CD4-positive, alpha-beta T cell (primary cell): ENCODE data around the gene EXOC1. TPM values are rescaled to one million over a fixed set of nuclear protein-coding genes. Genes with fewer than 3 reads are reported as not detected.

ENCODE experiments used
- ATAC-seq: fragments of 200-7000 bp; cut with Tn5 transposase; one replicate; pipeline ENCODE4 v1.10.0; 2022; ENCODE audit warnings: mild to moderate bottlenecking; ENCODE audit not compliant: poor library complexity
- CTCF ChIA-PET: fragments of 350-600 bp; sonication (Branson Sonifier 250); formaldehyde crosslinking; loops from one replicate; lab custom pipeline; 2021; ENCODE audit warnings: antibody characterized with exemption, inconsistent platforms; lab: Charles Lee
- POLR2A ChIA-PET: fragments of 350-600 bp; sonication (Branson Sonifier 250); formaldehyde crosslinking; loops from one replicate; lab custom pipeline; 2021; ENCODE audit warnings: antibody characterized with exemption, inconsistent platforms; lab: Charles Lee
- DNase-seq, 14 experiments: peaks; one replicate each; pipeline ENCODE4 v3.0.0-alpha.2; 2013 to 2020; ENCODE audit warnings: mixed read lengths in 2 of 14
- H3K27ac ChIP-seq, 2 donors: one replicate each; pipeline versions ENCODE4 v1.5.1 to v1.7.0; 2013; ENCODE audit warnings: low read length in 2 of 2, low read depth in 1 of 2, mild to moderate bottlenecking in 1 of 2
- H3K27me3 ChIP-seq, 2 experiments: 1 replicate in 1 of 2; 2 replicates in 1 of 2; pipeline versions ENCODE4 v1.6.1 to v1.7.0; 2013; ENCODE audit warnings: low read length in 2 of 2, control low read depth in 1 of 2, mild to moderate bottlenecking in 1 of 2, moderate library complexity in 1 of 2; ENCODE audit not compliant: insufficient read depth in 2 of 2, control insufficient read depth in 1 of 2
- H3K36me3 ChIP-seq: one replicate; pipeline ENCODE4 v1.6.1; 2013; ENCODE audit warnings: low read length, control low read depth; ENCODE audit not compliant: insufficient read depth
- H3K4me1 ChIP-seq: one replicate; pipeline ENCODE4 v1.6.1; 2013; ENCODE audit warnings: low read length, control low read depth; ENCODE audit not compliant: insufficient read depth
- H3K4me3 ChIP-seq: one replicate; pipeline ENCODE4 v1.5.1; 2013; ENCODE audit warnings: mild to moderate bottlenecking, low read length, moderate library complexity
- H3K9me3 ChIP-seq, 2 experiments: 1 replicate in 1 of 2; 2 replicates in 1 of 2; pipeline versions ENCODE4 v1.6.1 to v1.7.0; 2013; ENCODE audit warnings: low read length in 2 of 2, mild to moderate bottlenecking in 2 of 2, control low read depth in 1 of 2, moderate library complexity in 1 of 2; ENCODE audit not compliant: control insufficient read depth in 1 of 2, insufficient read depth in 1 of 2
- H3K27ac Mint-ChIP-seq: one replicate; pipeline ENCODE4 v1.8.0; 2020; ENCODE audit warnings: mixed read lengths
- H3K27me3 Mint-ChIP-seq: one replicate; pipeline ENCODE4 v1.8.0; 2021; ENCODE audit warnings: mixed read lengths
- H3K36me3 Mint-ChIP-seq: one replicate; pipeline ENCODE4 v1.8.0; 2021; ENCODE audit warnings: low read depth, mixed read lengths
- H3K4me1 Mint-ChIP-seq: one replicate; pipeline ENCODE4 v1.8.0; 2021; ENCODE audit warnings: low read depth, mixed read lengths
- H3K4me3 Mint-ChIP-seq: one replicate; pipeline ENCODE4 v1.8.0; 2020; ENCODE audit warnings: mild to moderate bottlenecking, mixed read lengths
- H3K9me3 Mint-ChIP-seq: one replicate; pipeline ENCODE4 v1.8.0; 2020; ENCODE audit warnings: mixed read lengths
- intact Hi-C, 2 experiments: fragments of 100-400 bp; cut with DNase I in 1 of 2; cut with micrococcal nuclease in 1 of 2; formaldehyde crosslinking; loops; one replicate each; pipeline versions ENCODE4 v1.15.1 to v1.9.0; 2023 to 2025; cut with DNase I, micrococcal nuclease
- total RNA-seq, 174 experiments: library from RNA in 2 of 174; stranded (reverse) in 2 of 174; gene quantifications; one replicate each; pipeline ENCODE4 v1.2.3 and lab custom pipeline; 2021 to 2026
- TF ChIP-seq, protein P1 (sequence below): fragments of 200-600 bp; IDR thresholded peaks from one replicate; pipeline ENCODE4 v1.8.0; 2022; ENCODE audit warnings: antibody characterized with exemption, mild to moderate bottlenecking

The EXOC1 gene
- total RNA-seq, 2 experiments from 2014 or later: 15.2 to 15.7 TPM

DNA sequence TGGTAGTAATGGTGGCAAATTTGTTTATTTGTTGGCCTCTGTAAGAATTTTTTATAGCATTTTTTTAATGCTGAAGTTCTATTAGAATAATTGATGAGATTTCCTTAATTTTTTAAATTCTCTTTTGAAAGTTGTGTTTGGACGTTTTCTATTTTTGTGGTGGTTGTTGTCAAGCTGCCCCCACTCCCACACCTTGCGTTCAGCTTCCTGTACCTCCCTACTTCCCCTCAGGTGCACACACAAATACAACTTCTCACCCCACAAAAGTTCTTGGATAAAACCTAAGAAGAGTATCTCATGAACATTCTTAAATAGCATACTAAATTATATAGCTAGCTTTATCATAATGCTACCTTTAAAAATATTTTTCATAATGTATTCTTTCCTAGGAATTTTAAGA lies 38.7 kb downstream of the EXOC1 start:
- no peak overlapping the region for H3K27ac ChIP-seq
- H3K4me1 Mint-ChIP-seq: peaks cover 26% of the 10 kb centered on the region
- ATAC-seq (no peak), DNase-seq (no peak)
- no peak overlapping the region for H3K4me3 Mint-ChIP-seq
- no peak overlapping the region for H3K4me3 ChIP-seq
- peak overlapping the region; percentile 60 for H3K27ac Mint-ChIP-seq
- intact Hi-C loops: no loop called here
- H3K9me3 Mint-ChIP-seq: no peaks in the 10 kb centered on the region
- H3K27me3 ChIP-seq: no peaks in the 10 kb centered on the region
- peaks cover 71% of the 10 kb centered on the region for H3K36me3 Mint-ChIP-seq
- TF ChIP-seq, protein P1, sequence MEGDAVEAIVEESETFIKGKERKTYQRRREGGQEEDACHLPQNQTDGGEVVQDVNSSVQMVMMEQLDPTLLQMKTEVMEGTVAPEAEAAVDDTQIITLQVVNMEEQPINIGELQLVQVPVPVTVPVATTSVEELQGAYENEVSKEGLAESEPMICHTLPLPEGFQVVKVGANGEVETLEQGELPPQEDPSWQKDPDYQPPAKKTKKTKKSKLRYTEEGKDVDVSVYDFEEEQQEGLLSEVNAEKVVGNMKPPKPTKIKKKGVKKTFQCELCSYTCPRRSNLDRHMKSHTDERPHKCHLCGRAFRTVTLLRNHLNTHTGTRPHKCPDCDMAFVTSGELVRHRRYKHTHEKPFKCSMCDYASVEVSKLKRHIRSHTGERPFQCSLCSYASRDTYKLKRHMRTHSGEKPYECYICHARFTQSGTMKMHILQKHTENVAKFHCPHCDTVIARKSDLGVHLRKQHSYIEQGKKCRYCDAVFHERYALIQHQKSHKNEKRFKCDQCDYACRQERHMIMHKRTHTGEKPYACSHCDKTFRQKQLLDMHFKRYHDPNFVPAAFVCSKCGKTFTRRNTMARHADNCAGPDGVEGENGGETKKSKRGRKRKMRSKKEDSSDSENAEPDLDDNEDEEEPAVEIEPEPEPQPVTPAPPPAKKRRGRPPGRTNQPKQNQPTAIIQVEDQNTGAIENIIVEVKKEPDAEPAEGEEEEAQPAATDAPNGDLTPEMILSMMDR: no peak
- no peaks in the 10 kb centered on the region for H3K9me3 ChIP-seq
- ChIA-PET CTCF (interaction anchor here (1.6 kb wide), 1 partner anchor 56 kb away, joined by 3 read pairs; the partner anchor contains the start of gene CEP135), POLR2A (interaction anchor here (0.6 kb wide), 1 partner anchor 56 kb away, joined by 3 read pairs; the partner anchor contains the start of gene CEP135)
- H3K4me1 ChIP-seq: no peaks in the 10 kb centered on the region
- H3K36me3 ChIP-seq: peaks cover 39% of the 10 kb centered on the region
- no peaks in the 10 kb centered on the region for H3K27me3 Mint-ChIP-seq

DNA sequence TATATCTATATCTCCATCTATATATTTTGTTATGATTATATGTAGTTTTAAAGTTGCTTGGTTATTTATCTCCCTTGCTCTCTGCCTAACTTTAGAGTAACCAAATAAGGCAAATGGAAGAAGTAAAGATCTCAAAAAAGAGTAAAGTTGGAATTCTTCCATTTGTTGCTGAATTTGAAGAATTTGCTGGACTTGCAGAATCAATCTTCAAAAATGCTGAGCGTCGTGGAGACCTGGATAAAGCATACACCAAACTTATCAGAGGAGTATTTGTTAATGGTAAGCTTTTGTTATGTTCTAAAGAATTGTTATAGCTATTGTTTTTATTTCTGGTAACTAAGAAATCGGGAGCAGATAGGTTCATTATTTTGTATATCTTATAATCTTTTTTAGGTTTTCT lies 43.2 kb downstream of the EXOC1 start:
- CTCF ChIA-PET: no interaction called here
- H3K9me3 Mint-ChIP-seq: no peaks in the 10 kb centered on the region
- Histone ChIP-seq H3K27ac (no peak overlapping the region), H3K36me3 (peaks cover 56% of the 10 kb centered on the region), H3K4me3 (no peak overlapping the region), H3K4me1 (no peaks in the 10 kb centered on the region), H3K27me3 (no peaks in the 10 kb centered on the region), H3K9me3 (no peaks in the 10 kb centered on the region)
- ATAC-seq: no peak
- intact Hi-C loops: no loop called here
- POLR2A ChIA-PET: interaction anchor here (0.6 kb wide), 1 partner anchor 458 kb away, joined by 4 read pairs; no protein-coding TSS in a partner anchor
- peaks cover 14% of the 10 kb centered on the region for H3K4me1 Mint-ChIP-seq
- peaks cover 78% of the 10 kb centered on the region for H3K36me3 Mint-ChIP-seq
- TF ChIP-seq, protein P1: no peak
- H3K27ac Mint-ChIP-seq: no peak overlapping the region
- no peaks in the 10 kb centered on the region for H3K27me3 Mint-ChIP-seq
- no peak for DNase-seq
- H3K4me3 Mint-ChIP-seq: no peak overlapping the region

DNA sequence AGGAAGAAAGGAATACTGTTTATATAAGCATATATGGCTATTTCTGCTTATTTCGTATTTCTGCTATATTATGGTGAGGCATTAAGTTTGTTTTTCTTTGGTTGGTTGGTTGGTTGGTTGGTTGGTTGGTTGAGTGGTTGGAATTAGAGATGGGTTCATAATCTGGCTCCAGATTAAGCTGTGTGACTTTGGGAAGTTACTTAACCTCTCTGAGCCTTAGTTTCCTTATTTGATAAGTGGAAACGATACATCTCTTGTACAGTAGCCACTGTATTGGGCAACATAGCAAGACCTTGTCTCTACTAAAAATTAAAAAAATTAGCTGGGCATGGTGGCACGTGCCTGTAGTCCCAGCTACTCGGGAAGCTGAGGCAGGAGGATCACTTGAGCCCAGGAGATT lies 49.2 kb downstream of the EXOC1 start:
- Mint-ChIP-seq H3K27me3 (no peaks in the 10 kb centered on the region), H3K27ac (peak overlapping the region; percentile 22), H3K4me1 (peaks cover 23% of the 10 kb centered on the region), H3K36me3 (peaks cover 60% of the 10 kb centered on the region), H3K9me3 (no peaks in the 10 kb centered on the region), H3K4me3 (no peak overlapping the region)
- DNase-seq (no peak), ATAC-seq (no peak)
- H3K9me3 ChIP-seq: no peaks in the 10 kb centered on the region
- no peak overlapping the region for H3K4me3 ChIP-seq
- TF ChIP-seq, protein P1: no peak
- CTCF ChIA-PET: interaction anchor here (1.0 to 1.2 kb wide), 2 partner anchors 36 to 49 kb away, joined by 3 read pairs; no protein-coding TSS in a partner anchor
- peaks cover 38% of the 10 kb centered on the region for H3K36me3 ChIP-seq
- no peaks in the 10 kb centered on the region for H3K4me1 ChIP-seq
- POLR2A ChIA-PET: interaction anchor here (4.3 kb wide), 1 partner anchor 46 kb away, joined by 23 read pairs; the partner anchor contains the start of gene CEP135
- no peak overlapping the region for H3K27ac ChIP-seq
- H3K27me3 ChIP-seq: no peaks in the 10 kb centered on the region
- intact Hi-C loops: no loop called here
